ENCODE results near the gene SKP1.

The SKP1 gene

GRCh38 chr5:134106991-134107701, 69.6 kb downstream of the SKP1 start:
- H3K27ac ChIP-seq: no peak overlapping the region
- ChIA-PET CTCF (interaction anchor here (1.6 kb wide), 1 partner anchor 68 kb away, joined by 7 read pairs; no protein-coding TSS in a partner anchor), POLR2A (ENCODE audit: low non-redundant PET) (no interaction called here)
- no peak for TF ChIP-seq CTCF (conservative IDR thresholded peaks at IDR 0.05; ENCODE audit: low read depth)
- DNase-seq (ENCODE audit: low spot score): no peak

- no peak for DNase-seq (ENCODE audit: low spot score)
- POLR2A ChIA-PET (ENCODE audit: low non-redundant PET): no interaction called here
- H3K27ac ChIP-seq: no peak overlapping the region
- TF ChIP-seq CTCF (conservative IDR thresholded peaks at IDR 0.05; ENCODE audit: low read depth): no peak
- CTCF ChIA-PET: interaction anchor here (0.7 to 1.4 kb wide), 2 partner anchors 20 to 64 kb away, joined by 4 to 7 read pairs; no protein-coding TSS in a partner anchor
Observed at GRCh38 chr5:134103998-134104654, 72.6 kb downstream of the SKP1 start.

GRCh38 chr5:134103397-134103796, 73.4 kb downstream of the SKP1 start:
- ChIA-PET POLR2A (ENCODE audit: low non-redundant PET) (no interaction called here), CTCF (interaction anchor here (0.7 to 1.0 kb wide), 3 partner anchors 9 to 22 kb away, joined by 3 to 4 read pairs (median 4); no protein-coding TSS in a partner anchor)
- no peak overlapping the region for H3K27ac ChIP-seq
- TF ChIP-seq CTCF (conservative IDR thresholded peaks at IDR 0.05; ENCODE audit: low read depth): no peak
- no peak for DNase-seq (ENCODE audit: low spot score)

GRCh38 chr5:134101686-134102439, 74.9 kb downstream of the SKP1 start:
- ChIA-PET CTCF (interaction anchor here (0.5 to 4.3 kb wide), 25 partner anchors 9 to 509 kb away, joined by 3 to 55 read pairs (median 5); no protein-coding TSS in a partner anchor), POLR2A (ENCODE audit: low non-redundant PET) (no interaction called here)
- peak; percentile 83 for DNase-seq (ENCODE audit: low spot score)
- H3K27ac ChIP-seq: no peak overlapping the region
- TF ChIP-seq CTCF (conservative IDR thresholded peaks at IDR 0.05; ENCODE audit: low read depth): peak; percentile 96

GRCh38 chr5:134100283-134101091, 76.3 kb downstream of the SKP1 start:
- ChIA-PET CTCF (interaction anchor here (0.6 to 4.3 kb wide), 9 partner anchors 11 to 553 kb away, joined by 3 to 55 read pairs (median 5); no protein-coding TSS in a partner anchor), POLR2A (ENCODE audit: low non-redundant PET) (no interaction called here)
- DNase-seq (ENCODE audit: low spot score): peak; percentile 64
- peak overlapping the region; percentile 39 for H3K27ac ChIP-seq
- TF ChIP-seq CTCF (conservative IDR thresholded peaks at IDR 0.05; ENCODE audit: low read depth): no peak
